Ovary (tissue), 9 donors: ENCODE data around the gene NTRK3. TPM values are rescaled to one million over a fixed set of nuclear protein-coding genes. Genes with fewer than 3 reads are reported as not detected.

Experiments
- DNase-seq, 5 donors: peaks; one replicate each; pipeline ENCODE4 v3.0.0-alpha.2; 2019 to 2020
- H3K27ac ChIP-seq, 2 donors: fragments of 200-600 bp; one replicate each; pipeline versions ENCODE4 v1.5.1 to v1.8.0; 2019 to 2022
- H3K27me3 ChIP-seq: fragments of 200-600 bp; one replicate; pipeline ENCODE4 v1.8.0; 2022
- H3K36me3 ChIP-seq: fragments of 200-600 bp; sonication (generic); one replicate; pipeline ENCODE4 v1.5.1; 2019
- H3K4me1 ChIP-seq: one replicate; pipeline ENCODE4 v1.8.1; 2013; ENCODE audit warnings: mild to moderate bottlenecking, moderate library complexity; ENCODE audit not compliant: insufficient read depth
- H3K4me3 ChIP-seq: fragments of 200-600 bp; sonication (generic); one replicate; pipeline ENCODE4 v1.5.1; 2017
- H3K9me3 ChIP-seq, 2 donors: fragments of 200-600 bp in 1 of 2; sonication (generic) in 1 of 2; one replicate each; pipeline versions ENCODE4 v1.5.1 to v1.8.1; 2013 to 2019; ENCODE audit warnings: mild to moderate bottlenecking in 1 of 2, moderate library complexity in 1 of 2
- EP300 ChIP-seq: sonication (generic); formaldehyde crosslinking; IDR thresholded peaks from one replicate; pipeline ENCODE4 v1.6.1; 2017; ENCODE audit warnings: antibody characterized with exemption
- POLR2A ChIP-seq: fragments of 450-650 bp; IDR thresholded peaks from one replicate; pipeline ENCODE4 v1.6.1; 2017; ENCODE audit warnings: antibody characterized with exemption, mild to moderate bottlenecking, moderate library complexity
- WGBS, 3 donors: extraction: QIAGEN DNeasy Blood & Tissue Kit in 1 of 3; methylation state at CpG; one replicate each; pipeline versions ENCODE4 v1.1.5 to v1.1.7; 2013 to 2017; 5-methylcytosine and 5-hydroxymethylcytosine counted together
- intact Hi-C, 4 donors: fragments of 100-400 bp; cut with DNase I; formaldehyde crosslinking; loops; one replicate each; pipeline versions ENCODE4 v1.11.0 to v1.15.1; 2022 to 2023
- polyA plus RNA-seq, 2 donors: library from polyadenylated mRNA; stranded (reverse); fragments of 200-250 nt in 1 of 2; fragments of 350-450 nt in 1 of 2; fragmentation: Illumina TruSeq in 1 of 2; extraction: RNeasy Lipid Tissue Mini Kit (QIAGEN cat#74804) in 1 of 2; gene quantifications; one replicate each; pipeline ENCODE4 v1.2.3, GENCODE V29; 2013 to 2014
- total RNA-seq, 7 donors: library from RNA; depleted of rRNA in 2 of 7; stranded (reverse); fragments of >200 nt in 2 of 7; fragmentation: NEBNext Ultra II Directional in 3 of 7; extraction: Animal tissue kit (Norgen Biotek cat#: 25700) in 3 of 7; gene quantifications; one replicate each; pipeline versions ENCODE4 v1.1.0 to v1.2.4, GENCODE V29; 2016 to 2023
- TF ChIP-seq, protein P1 (sequence below), 3 donors: fragments of 450-650 bp in 2 of 3; fragments of 200-600 bp in 1 of 3; IDR thresholded peaks; one replicate each; pipeline versions ENCODE4 v1.5.1 to v1.8.0; 2016 to 2022; ENCODE audit warnings: antibody characterized with exemption in 3 of 3, mild to moderate bottlenecking in 1 of 3
- donor health status: DM: no; HTN: no; CAD: no; lungs with moderate emphysema.
- donor health status: DM: no; HTN: no; CAD: no.
- donor health status: Bipolar disorder and iron deficiency.
- donor health status: DM: yes; HTN: yes; CAD: no.
- donor health status: DM: no; HTN: no; CAD: no.
- donor health status: DM: yes; HTN: yes; CAD: no.

Gene NTRK3
- total and polyA plus RNA-seq, 9 donors = 0.77 to 14.6 (median 2.7) TPM

DNA sequence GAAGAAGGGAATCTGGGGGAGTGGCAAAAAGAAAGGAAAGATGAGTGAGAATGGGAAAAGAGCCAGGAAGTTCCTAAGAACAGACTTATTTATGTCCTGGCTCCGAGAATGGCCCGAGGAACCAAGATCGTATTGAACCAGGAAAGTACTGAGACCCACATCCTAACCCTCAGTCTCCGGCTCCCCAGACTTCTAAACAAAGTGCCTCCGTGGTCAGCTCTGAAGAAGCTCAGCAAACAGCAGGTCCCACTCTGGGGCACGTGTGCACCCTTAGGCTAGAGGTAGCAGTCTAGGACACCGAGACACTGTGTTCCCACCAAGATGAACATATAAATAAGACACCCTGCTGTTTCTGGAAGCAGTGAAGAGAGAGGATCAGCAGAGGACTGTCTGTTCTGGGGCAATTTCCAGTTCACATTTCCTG lies 307.4 kb downstream of the NTRK3 start:
- TF ChIP-seq EP300 = peak; percentile 69
- TF ChIP-seq, protein P1, sequence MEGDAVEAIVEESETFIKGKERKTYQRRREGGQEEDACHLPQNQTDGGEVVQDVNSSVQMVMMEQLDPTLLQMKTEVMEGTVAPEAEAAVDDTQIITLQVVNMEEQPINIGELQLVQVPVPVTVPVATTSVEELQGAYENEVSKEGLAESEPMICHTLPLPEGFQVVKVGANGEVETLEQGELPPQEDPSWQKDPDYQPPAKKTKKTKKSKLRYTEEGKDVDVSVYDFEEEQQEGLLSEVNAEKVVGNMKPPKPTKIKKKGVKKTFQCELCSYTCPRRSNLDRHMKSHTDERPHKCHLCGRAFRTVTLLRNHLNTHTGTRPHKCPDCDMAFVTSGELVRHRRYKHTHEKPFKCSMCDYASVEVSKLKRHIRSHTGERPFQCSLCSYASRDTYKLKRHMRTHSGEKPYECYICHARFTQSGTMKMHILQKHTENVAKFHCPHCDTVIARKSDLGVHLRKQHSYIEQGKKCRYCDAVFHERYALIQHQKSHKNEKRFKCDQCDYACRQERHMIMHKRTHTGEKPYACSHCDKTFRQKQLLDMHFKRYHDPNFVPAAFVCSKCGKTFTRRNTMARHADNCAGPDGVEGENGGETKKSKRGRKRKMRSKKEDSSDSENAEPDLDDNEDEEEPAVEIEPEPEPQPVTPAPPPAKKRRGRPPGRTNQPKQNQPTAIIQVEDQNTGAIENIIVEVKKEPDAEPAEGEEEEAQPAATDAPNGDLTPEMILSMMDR (IDR thresholded peaks at IDR 0.05) = no peak
- Histone ChIP-seq H3K27me3 (no peaks in the 10 kb centered on the region), H3K9me3 (no peaks in the 10 kb centered on the region), H3K27ac (no peak overlapping the region), H3K4me1 (no peaks in the 10 kb centered on the region), H3K4me3 (no peak overlapping the region), H3K36me3 (no peaks in the 10 kb centered on the region)
- intact Hi-C loops = loop anchor here in 1 of 4 donors (10.0 kb wide), 1 partner anchor 126 kb away; no protein-coding TSS in a partner anchor
- 15 to 28% (median 26%) methylated on average over 7 of the region's 7 CpGs for WGBS, 3 donors
- DNase-seq = no peak

DNA sequence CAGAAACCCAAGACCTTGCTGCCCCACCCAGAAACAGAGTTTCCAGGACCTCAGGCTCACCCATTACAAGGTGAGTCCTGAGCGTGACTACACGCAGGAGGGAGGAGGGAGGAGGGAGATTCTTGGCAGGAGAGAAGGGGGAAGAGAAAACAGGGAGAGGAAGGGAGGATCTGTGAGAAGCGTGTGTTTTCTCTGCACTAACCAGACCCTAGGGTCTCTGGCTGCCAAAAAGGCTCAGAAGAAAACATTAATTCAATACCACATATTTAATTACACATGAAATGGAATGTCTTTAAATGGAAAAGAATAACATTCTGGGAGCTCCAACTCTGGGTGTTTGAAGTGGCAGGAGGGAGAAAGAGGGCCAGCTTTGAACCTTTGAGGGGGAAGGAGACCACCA lies 309.0 kb downstream of the NTRK3 start:
- 11 to 17% (median 12%) methylated on average over 3 of the region's 3 CpGs for WGBS, 3 donors
- no peak overlapping the region for H3K27ac ChIP-seq
- no peaks in the 10 kb centered on the region for H3K9me3 ChIP-seq
- no peaks in the 10 kb centered on the region for H3K4me1 ChIP-seq
- H3K27me3 ChIP-seq = no peaks in the 10 kb centered on the region
- no peaks in the 10 kb centered on the region for H3K36me3 ChIP-seq
- no peak for DNase-seq
- H3K4me3 ChIP-seq = no peak overlapping the region
- TF ChIP-seq EP300 (no peak), POLR2A (no peak)
- TF ChIP-seq, protein P1 (IDR thresholded peaks at IDR 0.05) = no peak
- intact Hi-C loops = loop anchor here in 1 of 4 donors (10.0 kb wide), 1 partner anchor 127 kb away; no protein-coding TSS in a partner anchor

DNA sequence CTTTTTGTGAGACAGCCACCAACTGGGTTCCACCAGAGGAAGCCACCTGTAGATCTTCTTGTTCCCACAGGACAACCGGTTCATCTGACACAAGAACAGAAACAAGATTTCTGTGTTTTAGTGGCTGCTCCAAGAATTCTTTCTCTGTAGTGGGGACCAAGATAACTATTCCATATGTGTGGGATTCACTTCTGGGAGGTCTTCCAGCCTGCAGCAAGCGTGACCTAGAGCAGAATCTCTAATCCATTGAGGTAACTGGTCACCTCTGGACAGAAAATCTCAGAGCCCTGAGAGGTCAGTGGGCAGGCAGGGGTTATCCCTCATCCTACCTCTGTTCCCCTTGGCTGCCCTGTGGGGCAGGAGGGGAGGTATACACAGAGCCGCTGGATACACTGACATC lies 311.3 kb downstream of the NTRK3 start:
- DNase-seq = no peak
- TF ChIP-seq POLR2A (no peak), EP300 (no peak)
- TF ChIP-seq, protein P1 (IDR thresholded peaks at IDR 0.05) = no peak
- Histone ChIP-seq H3K4me3 (no peak overlapping the region), H3K27me3 (no peaks in the 10 kb centered on the region), H3K4me1 (no peaks in the 10 kb centered on the region), H3K27ac (no peak overlapping the region), H3K36me3 (no peaks in the 10 kb centered on the region), H3K9me3 (no peaks in the 10 kb centered on the region)
- intact Hi-C loops = loop anchor here in 1 of 4 donors (10.0 kb wide), 1 partner anchor 130 kb away; no protein-coding TSS in a partner anchor
- WGBS, 3 donors = 33 to 36% (median 34%) methylated on average over 3 of the region's 3 CpGs

DNA sequence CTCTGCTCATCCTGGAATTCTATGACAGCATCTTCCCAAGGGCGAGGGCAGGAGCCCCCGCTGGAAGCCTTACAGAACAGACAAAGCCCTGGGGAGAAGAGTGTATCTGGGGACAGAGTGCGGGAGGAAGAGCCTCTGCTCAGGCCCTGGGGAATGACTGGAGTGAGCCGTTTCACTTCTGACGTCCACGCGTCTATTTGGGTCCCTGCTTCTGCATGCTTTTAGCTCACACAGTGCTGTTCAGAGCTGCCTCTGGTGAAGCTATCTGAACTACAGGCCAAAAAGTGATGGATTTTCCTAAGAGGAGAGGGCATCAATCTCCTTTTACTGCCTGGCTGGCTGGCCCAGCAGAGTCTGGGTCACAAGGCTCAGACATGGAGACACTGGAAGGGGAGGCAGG lies 311.8 kb downstream of the NTRK3 start:
- Histone ChIP-seq H3K4me1 (no peaks in the 10 kb centered on the region), H3K36me3 (no peaks in the 10 kb centered on the region), H3K27ac (no peak overlapping the region), H3K27me3 (no peaks in the 10 kb centered on the region), H3K9me3 (no peaks in the 10 kb centered on the region), H3K4me3 (no peak overlapping the region)
- intact Hi-C loops = loop anchor here in 1 of 4 donors (10.0 kb wide), 1 partner anchor 130 kb away; no protein-coding TSS in a partner anchor
- WGBS, 3 donors = 49 to 60% (median 50%) methylated on average over 7 of the region's 7 CpGs
- TF ChIP-seq, protein P1 (IDR thresholded peaks at IDR 0.05) = no peak
- TF ChIP-seq POLR2A (no peak), EP300 (no peak)
- no peak for DNase-seq
